HG03066 (cell line): ENCODE results near the gene DNAH17.

Experiments used
- ATAC-seq: cut with Tn5 transposase; IDR thresholded peaks from one replicate; pipeline ENCODE4 v1.9.1; 2021; ENCODE audit warnings: low read depth; ENCODE audit not compliant: unreplicated experiment

Gene DNAH17

GRCh38 chr17:78575340-78575739 lies 1.9 kb downstream of the DNAH17 start:
- no peak for ATAC-seq

GRCh38 chr17:78573955-78574354 lies 3.2 kb downstream of the DNAH17 start:
- ATAC-seq = no peak

GRCh38 chr17:78572239-78573205 lies 4.7 kb downstream of the DNAH17 start:
- no peak for ATAC-seq

GRCh38 chr17:78571329-78571728 lies 5.9 kb downstream of the DNAH17 start:
- no peak for ATAC-seq

DNA sequence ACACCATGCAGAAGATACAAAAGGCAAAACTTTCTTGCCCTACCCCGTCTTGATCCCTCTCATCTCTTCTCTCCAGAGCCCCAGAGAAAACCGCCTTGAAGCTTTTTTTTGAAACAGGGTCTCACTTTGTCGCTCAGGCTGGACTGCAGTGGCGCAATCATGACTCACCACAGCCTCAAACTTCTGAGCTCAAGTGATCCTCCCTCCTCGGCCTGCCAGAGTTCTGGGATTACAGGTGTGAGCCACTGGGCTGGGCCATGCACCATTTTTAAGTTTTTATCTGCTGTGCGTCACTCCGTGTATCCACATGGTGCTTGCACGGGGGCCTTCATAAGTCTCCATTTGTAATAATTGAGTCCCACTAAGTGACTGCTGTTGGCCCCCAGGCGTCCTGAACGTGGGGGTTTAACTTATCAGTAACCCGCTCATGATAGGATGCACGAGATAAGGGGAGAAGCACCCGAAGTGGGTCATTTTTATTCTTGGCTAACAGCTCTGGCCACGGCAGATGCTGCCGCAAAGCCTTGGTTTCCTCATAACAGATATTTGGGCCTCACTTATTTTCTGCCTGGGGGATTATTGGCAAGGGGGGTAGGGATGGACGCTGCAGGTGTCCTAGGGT lies 8.6 kb downstream of the DNAH17 start:
- ATAC-seq = no peak

GRCh38 chr17:78567991-78568390 lies 9.2 kb downstream of the DNAH17 start:
- no peak for ATAC-seq

DNA sequence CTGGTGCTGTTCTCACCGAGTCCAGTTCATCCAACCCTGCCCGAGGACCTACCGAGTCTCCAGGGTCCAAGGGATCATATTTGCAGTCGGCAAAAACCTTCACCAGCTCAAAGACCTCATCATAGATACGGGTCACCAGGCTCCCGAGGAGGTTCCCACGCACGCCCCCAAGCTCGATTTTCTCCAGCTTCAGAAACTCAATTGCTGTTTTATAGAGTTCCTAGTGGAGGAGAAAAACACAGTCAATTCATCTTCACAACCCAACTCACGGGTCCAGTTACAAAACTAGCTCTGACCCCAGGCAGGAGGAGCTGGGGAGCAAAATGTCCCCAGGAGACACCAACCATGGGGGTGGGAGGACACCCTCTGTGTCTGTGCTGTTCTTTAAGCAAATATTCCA lies 10.2 kb downstream of the DNAH17 start:
- ATAC-seq = no peak

DNA sequence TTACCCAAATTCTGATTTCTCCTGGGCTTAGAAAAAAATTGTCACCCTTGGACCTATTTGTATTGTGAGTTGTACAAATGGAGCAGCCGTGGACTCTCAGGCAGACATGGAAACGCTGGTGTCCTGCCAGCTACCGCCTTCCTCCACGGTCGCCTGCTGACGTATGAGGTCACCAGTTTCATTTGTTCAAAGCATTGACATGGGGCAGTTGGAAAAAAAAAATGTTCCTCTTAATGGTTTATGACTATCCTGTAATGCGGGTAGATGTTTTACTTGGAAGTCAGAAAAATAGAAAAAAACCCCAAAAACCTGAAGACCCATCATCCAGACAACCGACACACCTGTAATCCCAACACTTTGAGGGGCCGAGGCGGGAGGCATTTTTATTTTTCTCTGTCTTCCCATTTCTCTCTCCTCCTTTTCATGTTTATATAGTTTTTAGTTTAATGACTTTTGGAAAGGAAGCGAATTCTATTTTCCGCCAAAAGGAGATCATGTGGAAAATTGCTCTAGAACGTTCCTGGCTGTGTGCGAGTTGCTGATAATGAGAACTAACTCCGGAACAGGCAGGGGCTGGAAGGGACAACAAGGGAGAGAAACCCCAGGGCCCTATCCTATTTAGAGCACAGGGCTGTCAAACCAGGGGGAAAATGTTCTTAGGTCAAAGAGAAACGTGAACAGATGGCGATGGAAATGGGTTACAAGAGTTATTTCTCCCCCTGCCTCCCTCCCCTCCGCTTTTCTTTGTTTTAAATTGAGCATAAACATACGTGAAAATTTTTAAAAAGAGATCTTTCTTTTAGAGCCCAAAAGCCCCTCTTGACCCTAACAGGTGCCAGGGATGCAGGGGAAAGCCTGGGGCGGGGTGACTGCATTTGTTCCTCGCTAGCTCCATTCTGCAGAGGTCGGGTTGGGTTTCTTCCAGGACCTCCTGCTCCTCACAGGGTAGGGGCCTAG lies 13.7 kb downstream of the DNAH17 start:
- ATAC-seq = no peak

- no peak for ATAC-seq
These were observed 14.5 kb downstream of the DNAH17 start for GRCh38 chr17:78562734-78563133.

DNA sequence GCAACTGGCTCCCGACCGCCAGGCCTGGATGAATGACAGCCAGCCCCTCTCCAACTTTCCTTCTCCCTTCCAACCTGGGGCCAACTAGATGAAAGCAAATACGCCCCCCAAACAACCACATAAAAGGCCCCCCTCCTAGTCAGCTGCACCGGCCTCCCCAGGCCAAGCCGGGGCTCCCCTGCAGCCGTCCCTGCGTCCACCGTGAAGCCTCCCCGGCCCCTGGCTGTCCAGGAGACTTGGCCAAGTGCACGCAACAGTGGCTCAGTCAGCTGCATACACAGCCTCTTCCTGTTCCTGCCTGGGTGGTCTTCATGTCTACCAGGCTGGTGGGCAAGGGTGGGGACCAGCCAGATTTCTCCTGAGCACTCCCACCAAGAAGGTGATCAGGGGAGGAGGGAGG lies 16.0 kb downstream of the DNAH17 start:
- no peak for ATAC-seq

DNA sequence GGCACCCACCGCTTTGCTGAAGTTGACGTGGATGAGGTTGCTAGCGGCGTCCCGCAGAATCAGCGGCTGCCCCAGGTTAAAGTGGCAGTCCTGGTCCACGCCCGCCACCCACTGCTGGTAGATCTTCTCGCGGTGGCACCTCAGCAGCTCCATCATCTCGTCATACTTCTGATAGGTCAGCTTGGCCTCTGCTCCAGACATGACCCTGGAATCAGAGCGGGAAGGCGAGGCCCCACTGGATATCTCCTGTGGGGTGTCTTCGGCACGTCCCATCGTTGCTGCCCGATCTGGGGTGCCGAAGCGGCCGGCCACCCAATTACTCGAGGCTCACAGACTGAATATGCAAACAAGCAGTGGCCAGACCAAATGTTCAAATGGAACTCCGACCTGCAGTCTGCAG lies 16.5 kb downstream of the DNAH17 start:
- ATAC-seq = no peak

DNA sequence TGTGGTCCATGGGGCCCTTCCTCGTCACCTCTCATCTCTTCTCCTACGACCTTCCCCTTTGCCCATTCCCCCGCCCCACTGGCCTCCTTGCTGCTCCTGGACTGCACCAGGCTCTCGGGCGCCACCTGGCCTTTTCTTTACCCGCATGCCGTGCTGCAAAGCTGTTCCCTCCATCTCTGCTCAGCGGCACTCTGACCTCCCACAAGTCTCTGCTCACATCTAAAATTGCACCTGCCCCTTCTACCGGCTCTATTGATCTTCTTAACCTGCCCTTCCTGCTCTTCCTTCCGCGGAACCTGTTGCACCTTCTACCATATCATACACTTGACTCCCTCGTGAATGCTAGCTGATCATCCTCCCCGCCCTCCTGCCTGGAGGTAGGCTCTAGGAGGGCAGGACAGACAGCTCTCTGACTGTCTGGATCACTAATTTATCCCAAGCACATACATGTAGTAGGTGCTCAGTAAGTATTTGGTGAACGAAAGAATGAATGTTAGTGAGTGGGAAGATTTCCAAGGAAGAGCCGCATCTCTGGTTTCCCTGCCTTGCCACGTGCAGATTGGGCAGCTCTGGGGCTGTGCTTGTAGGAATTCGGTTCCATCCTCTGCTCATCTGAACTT lies 17.3 kb downstream of the DNAH17 start:
- ATAC-seq = no peak

GRCh38 chr17:78558989-78559388 lies 18.2 kb downstream of the DNAH17 start:
- ATAC-seq = no peak

DNA sequence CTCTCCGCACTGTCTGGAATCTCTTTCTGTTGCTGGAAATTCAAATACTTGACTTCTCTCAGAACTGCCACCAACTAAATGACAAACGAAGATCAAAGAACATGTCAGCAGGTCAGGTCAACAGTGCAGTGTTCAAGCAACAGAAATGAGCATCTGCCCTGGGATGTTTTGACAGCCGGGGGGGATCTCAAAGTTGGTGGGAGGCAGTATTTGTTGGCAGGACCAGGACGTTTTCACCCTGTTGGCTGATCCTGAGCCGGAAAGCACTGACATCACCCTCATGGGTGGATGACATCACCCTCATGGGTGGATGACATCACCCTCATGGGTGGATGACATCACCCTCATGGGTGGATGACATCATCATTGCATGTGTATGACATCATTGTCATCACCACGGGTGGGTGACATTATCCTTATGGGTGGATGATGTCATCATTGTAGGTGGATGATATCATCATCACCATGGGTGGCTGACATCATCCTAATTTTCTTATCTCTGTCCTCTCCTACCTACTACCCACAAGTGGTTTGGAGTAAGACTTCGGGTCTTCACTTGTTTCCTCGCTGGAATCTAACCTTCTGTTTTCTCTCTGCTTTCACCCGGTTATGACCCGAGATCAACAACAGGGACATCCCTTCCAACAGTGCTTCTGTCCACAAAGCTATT lies 18.9 kb downstream of the DNAH17 start:
- no peak for ATAC-seq

DNA sequence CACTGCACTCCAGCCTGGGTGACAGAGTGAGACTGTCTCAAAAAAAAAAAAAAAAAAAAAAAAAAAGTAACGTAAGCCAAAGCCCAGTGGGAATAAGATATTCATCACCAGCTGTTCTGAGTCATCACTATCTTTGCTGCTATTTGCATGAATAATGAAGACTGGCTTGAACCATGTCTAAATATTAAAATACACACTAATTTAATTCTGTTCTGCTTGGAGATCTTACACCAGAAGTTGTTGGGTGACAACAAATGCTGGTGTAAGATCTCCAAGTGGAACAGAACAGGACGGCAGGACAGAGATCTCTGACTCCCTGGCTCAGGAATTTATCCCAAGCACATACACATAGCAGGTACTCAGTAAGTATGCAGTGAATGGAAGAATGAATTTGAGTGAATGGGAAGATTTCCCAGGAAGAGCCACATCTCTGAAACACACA lies 19.6 kb downstream of the DNAH17 start:
- ATAC-seq = no peak

GRCh38 chr17:78556812-78557211 lies 20.4 kb downstream of the DNAH17 start:
- no peak for ATAC-seq

DNA sequence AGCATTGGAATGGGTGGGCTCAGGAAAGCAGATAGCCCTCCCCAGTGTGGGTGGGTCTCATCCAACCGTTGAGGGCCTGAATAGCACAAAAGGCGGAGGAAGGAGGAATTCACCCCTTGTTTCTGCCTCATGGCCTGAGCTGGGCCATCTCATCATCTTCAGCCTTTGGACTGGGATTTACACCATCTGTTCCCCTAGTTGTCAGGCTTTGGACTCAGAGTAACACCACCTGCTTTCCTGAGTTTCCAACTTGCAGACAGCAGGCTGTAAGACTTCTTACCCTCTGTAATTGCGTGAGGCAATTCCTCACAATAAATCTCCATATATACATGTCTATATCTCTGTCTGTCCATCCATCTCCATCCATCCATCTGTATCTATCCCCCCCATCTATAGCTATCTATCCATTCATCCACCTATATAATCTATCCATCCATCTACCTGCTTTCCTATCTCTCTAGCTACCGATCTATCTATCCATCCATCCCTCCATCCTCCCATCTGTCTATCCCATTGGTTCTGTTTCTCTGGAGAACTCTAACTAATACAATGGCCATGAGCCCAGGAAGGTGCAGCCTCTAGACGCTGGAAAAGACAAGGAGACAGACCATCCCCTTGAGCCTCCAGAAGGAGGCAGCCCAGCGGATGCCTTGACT lies 21.3 kb downstream of the DNAH17 start:
- no peak for ATAC-seq

DNA sequence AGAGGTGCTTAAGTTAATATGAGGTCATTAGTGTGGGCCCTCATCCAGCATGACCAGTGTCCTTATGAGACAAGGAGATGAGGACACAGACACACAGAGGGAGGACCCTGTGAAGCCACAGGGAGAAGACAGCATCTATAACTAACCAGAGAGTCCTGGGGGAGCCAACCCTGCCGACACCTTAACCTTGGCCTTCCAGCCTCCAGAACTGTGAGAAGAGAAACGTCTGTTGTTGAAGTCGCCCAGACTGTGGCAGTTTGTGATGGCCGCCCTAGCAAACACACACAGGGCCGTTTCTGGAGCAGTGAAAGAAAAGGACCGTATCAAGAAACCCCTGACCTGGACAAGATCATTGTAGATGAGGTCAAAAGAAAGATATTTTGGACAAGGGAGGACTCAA lies 26.7 kb downstream of the DNAH17 start:
- no peak for ATAC-seq

DNA sequence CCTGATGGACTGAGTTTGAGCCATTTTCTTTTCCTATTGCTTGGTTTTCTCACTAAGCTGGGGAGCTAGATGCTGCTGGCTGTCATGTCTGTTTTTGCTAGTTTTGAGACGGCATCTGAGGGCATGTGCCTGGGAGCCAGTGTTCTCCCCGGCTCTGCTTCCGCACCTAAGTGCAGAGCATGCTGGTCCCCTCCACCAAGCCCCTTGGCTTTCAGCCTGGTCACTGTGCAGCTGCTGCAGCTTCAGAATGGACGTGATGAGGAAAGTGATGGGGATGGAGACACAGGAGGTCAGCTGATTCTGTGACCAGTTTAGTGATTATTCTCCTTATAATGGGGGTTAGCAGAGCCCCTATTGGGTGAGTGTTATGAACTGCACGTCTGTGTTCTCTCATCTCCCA lies 28.5 kb downstream of the DNAH17 start:
- no peak for ATAC-seq
